Right ventricle myocardium superior (tissue), 1 donor: Measurements from ENCODE around the gene BATF3. TPM values are rescaled to one million over a fixed set of nuclear protein-coding genes. Genes with fewer than 3 reads are reported as not detected.
"Not testable (repeated sequence)": the region's sequence is repeated elsewhere in the genome, so short reads cannot be mapped to it uniquely, and the experiment has no call there.

ENCODE experiments used
- ATAC-seq: fragments of 200-7000 bp; cut with Tn5 transposase; one replicate; pipeline ENCODE4 v1.9.1; 2020; ENCODE audit warnings: mild to moderate bottlenecking; ENCODE audit not compliant: poor library complexity
- DNase-seq: peaks from one replicate; pipeline ENCODE4 v3.0.0-alpha.2; 2020
- intact Hi-C: fragments of 100-400 bp; cut with DNase I; formaldehyde crosslinking; loops from one replicate; pipeline ENCODE4 v1.11.2; 2022
- total RNA-seq: library from RNA; stranded (reverse); fragmentation: NEBNext Ultra II Directional; extraction: Animal tissue kit (Norgen Biotek cat#: 25700); gene quantifications from one replicate; pipeline ENCODE4 v1.2.1, GENCODE V29; 2021
- donor health status: DM: no; HTN: yes; CAD: no; lungs with severe emphysema.

BATF3 gene
- total RNA-seq, 1 donor from 2014 or later, result 1.3 TPM

GRCh38 chr1:212712451-212713303 is 13.0 kb upstream of the BATF3 start:
- intact Hi-C loops, result no loop called here
- no peak for DNase-seq
- ATAC-seq, result no peak

GRCh38 chr1:212711974-212712373 is 12.3 kb upstream of the BATF3 start:
- ATAC-seq, DNase-seq, intact Hi-C loops: not testable (repeated sequence)

- intact Hi-C loops, result no loop called here
- ATAC-seq (peak; percentile 27), DNase-seq (no peak)
These were observed 10.9 kb upstream of the BATF3 start for GRCh38 chr1:212710566-212710965.

GRCh38 chr1:212703991-212704564 is 4.4 kb upstream of the BATF3 start:
- no peak for ATAC-seq
- intact Hi-C loops, result no loop called here
- no peak for DNase-seq

GRCh38 chr1:212702672-212703071 is 3.0 kb upstream of the BATF3 start:
- intact Hi-C loops, result no loop called here
- DNase-seq (no peak), ATAC-seq (no peak)

- intact Hi-C loops, result no loop called here
- no peak for DNase-seq
- ATAC-seq, result no peak
These were observed 2.3 kb upstream of the BATF3 start for GRCh38 chr1:212701910-212702309.

- ATAC-seq (peak; percentile 71), DNase-seq (peak; percentile 67)
- intact Hi-C loops, result no loop called here
These were observed 1.5 kb upstream of the BATF3 start for GRCh38 chr1:212700892-212701819.

GRCh38 chr1:212700223-212700891 is 717 bp upstream of the BATF3 start:
- intact Hi-C loops, result no loop called here

GRCh38 chr1:212699104-212699624 is 476 bp downstream of the BATF3 start:
- intact Hi-C loops, result no loop called here
- peak; percentile 64 for DNase-seq
- peak; percentile 66 for ATAC-seq

More at GRCh38 chr1:212700223-212700891, 717 bp upstream of the BATF3 start:
- DNase-seq (peak; percentile 66), ATAC-seq (peak; percentile 54)

- ATAC-seq (no peak), DNase-seq (no peak)
- intact Hi-C loops, result no loop called here
These were observed 1.1 kb downstream of the BATF3 start for GRCh38 chr1:212698467-212699103.

GRCh38 chr1:212696721-212697331 is 2.8 kb downstream of the BATF3 start:
- DNase-seq, result no peak
- ATAC-seq, result no peak
- intact Hi-C loops, result no loop called here

GRCh38 chr1:212692774-212693644 is 6.6 kb downstream of the BATF3 start:
- intact Hi-C loops, result no loop called here
- DNase-seq (no peak), ATAC-seq (no peak)

GRCh38 chr1:212691561-212692071 is 8.0 kb downstream of the BATF3 start:
- ATAC-seq (no peak), DNase-seq (no peak)
- intact Hi-C loops, result no loop called here

- no peak for DNase-seq
- no peak for ATAC-seq
- intact Hi-C loops, result no loop called here
These were observed 8.7 kb downstream of the BATF3 start for GRCh38 chr1:212690816-212691403.

GRCh38 chr1:212689758-212690529 is 9.7 kb downstream of the BATF3 start:
- ATAC-seq (no peak), DNase-seq (no peak)
- intact Hi-C loops, result no loop called here
